BE2C (cell line): ENCODE data around the gene MRPL10. TPM values are rescaled to one million over a fixed set of nuclear protein-coding genes. Genes with fewer than 3 reads are reported as not detected.

Experiments
- DNase-seq: peaks from one replicate; pipeline ENCODE4 v3.0.0-alpha.2; 2020
- H3K27me3 ChIP-seq: fragments of 250-450 bp; sonication (Bioruptor Pico); 2 replicates; pipeline ENCODE4 v1.5.1; 2020; ENCODE audit warnings: mild to moderate bottlenecking
- H3K36me3 ChIP-seq: fragments of 250-450 bp; sonication (Bioruptor Pico); 2 replicates; pipeline ENCODE4 v1.5.1; 2020; ENCODE audit warnings: mild to moderate bottlenecking
- H3K4me1 ChIP-seq: fragments of 250-450 bp; sonication (Bioruptor Pico); 2 replicates; pipeline ENCODE4 v1.5.1; 2020
- H3K4me3 ChIP-seq: 2 replicates; pipeline ENCODE4 v1.5.1; 2011; ENCODE audit warnings: low read depth, low read length
- H3K9me3 ChIP-seq: fragments of 250-450 bp; sonication (Bioruptor Pico); 2 replicates; pipeline ENCODE4 v1.5.1; 2020
- CTCF ChIP-seq: IDR thresholded peaks from 2 replicates; pipeline ENCODE4 v1.5.1; 2012; ENCODE audit warnings: mild to moderate bottlenecking, low read depth, low read length
- polyA plus RNA-seq: library from polyadenylated mRNA; unstranded; fragments of >200 nt; gene quantifications from one replicate; pipeline ENCODE4 v1.2.1, GENCODE V29; 2012; ENCODE audit warnings: low read depth, missing spikeins; ENCODE audit not compliant: insufficient read length, insufficient read depth

MRPL10 gene
- polyA plus RNA-seq, result 120 TPM

- H3K4me3 ChIP-seq, result peak within 1 kb of the TSS; percentile 99
These were observed at the start of gene MRPL10, which contains the start of gene LRRC46 for GRCh38 chr17:47831003-47831933. Gene MRPL10 (minus strand): TSS chr17:47831541. CDS start chr17:47831511, 30 bp downstream. Gene LRRC46 (plus strand): TSS chr17:47831670. CDS start chr17:47831990, 320 bp downstream.

GRCh38 chr17:47879776-47880454 lies 48.6 kb upstream of the MRPL10 start:
- H3K27me3 ChIP-seq, result peaks cover 75% of the 10 kb centered on the region
- no peak for TF ChIP-seq CTCF
- no peak overlapping the region for H3K4me3 ChIP-seq
- no peak for DNase-seq
- H3K9me3 ChIP-seq, result no peaks in the 10 kb centered on the region
- H3K36me3 ChIP-seq, result no peaks in the 10 kb centered on the region
- H3K4me1 ChIP-seq, result no peaks in the 10 kb centered on the region

More at GRCh38 chr17:47831003-47831933, at the start of gene MRPL10, which contains the start of gene LRRC46:
- Histone ChIP-seq H3K36me3 (peaks cover 17% of the 10 kb centered on the region), H3K4me1 (no peaks in the 10 kb centered on the region), H3K27me3 (no peaks in the 10 kb centered on the region), H3K9me3 (no peaks in the 10 kb centered on the region)
- TF ChIP-seq CTCF, result peak; percentile 65
- DNase-seq, result peak; percentile 95

GRCh38 chr17:47879028-47879585 lies 47.8 kb upstream of the MRPL10 start:
- H3K27me3 ChIP-seq, result peaks cover 82% of the 10 kb centered on the region
- H3K4me1 ChIP-seq, result no peaks in the 10 kb centered on the region
- H3K9me3 ChIP-seq, result no peaks in the 10 kb centered on the region
- no peak overlapping the region for H3K4me3 ChIP-seq
- no peak for TF ChIP-seq CTCF
- H3K36me3 ChIP-seq, result no peaks in the 10 kb centered on the region
- DNase-seq, result no peak

- TF ChIP-seq CTCF, result no peak
- no peak overlapping the region for H3K4me3 ChIP-seq
- H3K4me1 ChIP-seq, result no peaks in the 10 kb centered on the region
- no peaks in the 10 kb centered on the region for H3K36me3 ChIP-seq
- H3K27me3 ChIP-seq, result peaks cover 83% of the 10 kb centered on the region
- no peaks in the 10 kb centered on the region for H3K9me3 ChIP-seq
- no peak for DNase-seq
These were observed 47.1 kb upstream of the MRPL10 start for GRCh38 chr17:47878203-47879027.

GRCh38 chr17:47877368-47878034 lies 46.2 kb upstream of the MRPL10 start:
- Histone ChIP-seq H3K9me3 (no peaks in the 10 kb centered on the region), H3K4me3 (no peak overlapping the region), H3K36me3 (no peaks in the 10 kb centered on the region), H3K4me1 (no peaks in the 10 kb centered on the region), H3K27me3 (peaks cover 88% of the 10 kb centered on the region)
- TF ChIP-seq CTCF, result no peak
- no peak for DNase-seq
